HEK293 (cell line): ENCODE results near the gene ERP44.

Experiments used
- CTCF ChIA-PET: fragments of 350-600 bp; formaldehyde crosslinking; extraction: SDS; loops from one replicate; lab custom pipeline; 2021; ENCODE audit warnings: antibody characterized with exemption; lab: Yijun Ruan, JAX
- POLR2A ChIA-PET: fragments of 300-600 bp; formaldehyde crosslinking; extraction: SDS; loops from one replicate; lab custom pipeline; 2020; ENCODE audit warnings: antibody characterized with exemption, inconsistent platforms; lab: Yijun Ruan, JAX
- H3K27ac ChIP-seq: fragments of 200-500 bp; sonication (Bioruptor generic); 2 replicates; pipeline ENCODE4 v1.5.1; 2014; ENCODE audit warnings: low read depth, low read length, control low read depth, inconsistent platforms; ENCODE audit errors: extremely low read depth
- H3K36me3 ChIP-seq, 2 experiments: fragments of 200-500 bp in 1 of 2; sonication (Bioruptor generic) in 1 of 2; 1 replicate in 1 of 2; 2 replicates in 1 of 2; pipeline ENCODE4 v1.5.1; 2014 to 2017; ENCODE audit warnings: inconsistent platforms in 2 of 2, low read length in 2 of 2; ENCODE audit not compliant: control insufficient read depth in 2 of 2, insufficient read depth in 1 of 2
- H3K4me1 ChIP-seq: fragments of 200-500 bp; sonication (Bioruptor generic); 2 replicates; pipeline ENCODE4 v1.5.1; 2014; ENCODE audit warnings: mild to moderate bottlenecking, low read length, inconsistent platforms; ENCODE audit not compliant: control insufficient read depth, insufficient read depth
- H3K4me3 ChIP-seq: 2 replicates; pipeline ENCODE4 v1.5.1; 2011; ENCODE audit warnings: low read depth, mild to moderate bottlenecking, control low read depth, low read length, moderate library complexity
- H3K9me3 ChIP-seq: fragments of 200-500 bp; sonication (Bioruptor generic); 2 replicates; pipeline ENCODE4 v1.5.1; 2014; ENCODE audit warnings: low read depth, low read length, inconsistent platforms; ENCODE audit not compliant: control insufficient read depth, insufficient read depth
- BCL11A ChIP-seq: fragments of 450-650 bp; formaldehyde crosslinking; IDR thresholded peaks from 2 replicates; pipeline ENCODE4 v1.5.1; 2016; ENCODE audit warnings: low read depth, missing biosample characterization, missing genetic modification characterization
- BCL11B ChIP-seq: fragments of 450-650 bp; formaldehyde crosslinking; IDR thresholded peaks from 2 replicates; pipeline ENCODE4 v1.5.1; 2016; ENCODE audit warnings: low read depth, missing biosample characterization, missing genetic modification characterization
- CTCF ChIP-seq: fragments of 450-650 bp; formaldehyde crosslinking; IDR thresholded peaks from 2 replicates; pipeline ENCODE4 v1.5.1; 2016; ENCODE audit warnings: missing biosample characterization, missing genetic modification characterization
- FEZF1 ChIP-seq: fragments of 450-650 bp; formaldehyde crosslinking; IDR thresholded peaks from 2 replicates; pipeline ENCODE4 v1.5.1; 2016; ENCODE audit warnings: missing biosample characterization, missing genetic modification characterization
- GLIS2 ChIP-seq: fragments of 450-650 bp; formaldehyde crosslinking; IDR thresholded peaks from 2 replicates; pipeline ENCODE4 v1.5.1; 2016; ENCODE audit warnings: missing biosample characterization, missing genetic modification characterization
- HOXA7 ChIP-seq: sonication (generic); formaldehyde crosslinking; IDR thresholded peaks from 2 replicates; pipeline ENCODE4 v1.8.1; 2022; ENCODE audit warnings: missing genetic modification reagents, borderline replicate concordance
- KLF8 ChIP-seq: fragments of 450-650 bp; formaldehyde crosslinking; IDR thresholded peaks from 2 replicates; pipeline ENCODE4 v1.5.1; 2016; ENCODE audit warnings: missing biosample characterization, missing genetic modification characterization
- MYNN ChIP-seq: fragments of 450-650 bp; formaldehyde crosslinking; IDR thresholded peaks from 2 replicates; pipeline ENCODE4 v1.5.1; 2016; ENCODE audit warnings: missing biosample characterization, missing genetic modification characterization, borderline replicate concordance
- TCF7L2 ChIP-seq: IDR thresholded peaks from 2 replicates; pipeline ENCODE4 v1.6.1; 2011; ENCODE audit warnings: low read depth, mild to moderate bottlenecking, inconsistent platforms, low read length, moderate library complexity, borderline replicate concordance
- WT1 ChIP-seq: fragments of 450-650 bp; formaldehyde crosslinking; IDR thresholded peaks from 2 replicates; pipeline ENCODE4 v1.5.1; 2016; ENCODE audit warnings: missing biosample characterization, missing genetic modification characterization
- YY2 ChIP-seq: fragments of 450-650 bp; formaldehyde crosslinking; IDR thresholded peaks from 2 replicates; pipeline ENCODE4 v1.5.1; 2016; ENCODE audit warnings: missing biosample characterization, missing genetic modification characterization
- ZBTB21 ChIP-seq: fragments of 450-650 bp; formaldehyde crosslinking; IDR thresholded peaks from 2 replicates; pipeline ENCODE4 v1.5.1; 2017; ENCODE audit warnings: missing biosample characterization, missing genetic modification characterization
- ZNF10 ChIP-seq: fragments of 450-650 bp; formaldehyde crosslinking; IDR thresholded peaks from 2 replicates; pipeline ENCODE4 v1.5.1; 2017; ENCODE audit warnings: missing biosample characterization, missing genetic modification characterization
- ZNF112 ChIP-seq: fragments of 450-650 bp; formaldehyde crosslinking; IDR thresholded peaks from 2 replicates; pipeline ENCODE4 v1.5.0; 2017; ENCODE audit warnings: missing biosample characterization, missing genetic modification characterization
- ZNF114 ChIP-seq: fragments of 450-650 bp; formaldehyde crosslinking; IDR thresholded peaks from 2 replicates; pipeline ENCODE4 v1.5.0; 2017; ENCODE audit warnings: missing biosample characterization, missing genetic modification characterization
- ZNF157 ChIP-seq: fragments of 450-650 bp; formaldehyde crosslinking; IDR thresholded peaks from 2 replicates; pipeline ENCODE4 v1.5.1; 2016; ENCODE audit warnings: missing biosample characterization, missing genetic modification characterization
- ZNF184 ChIP-seq: fragments of 450-650 bp; IDR thresholded peaks from 2 replicates; pipeline ENCODE4 v1.5.1; 2018; ENCODE audit warnings: missing biosample characterization, mild to moderate bottlenecking, missing genetic modification characterization
- ZNF221 ChIP-seq: fragments of 450-650 bp; formaldehyde crosslinking; IDR thresholded peaks from 2 replicates; pipeline ENCODE4 v1.5.1; 2017; ENCODE audit warnings: missing biosample characterization, missing genetic modification characterization, borderline replicate concordance
- ZNF23 ChIP-seq: fragments of 450-650 bp; formaldehyde crosslinking; IDR thresholded peaks from 2 replicates; pipeline ENCODE4 v1.5.1; 2016; ENCODE audit warnings: missing biosample characterization, missing genetic modification characterization, borderline replicate concordance
- ZNF280D ChIP-seq: fragments of 450-650 bp; formaldehyde crosslinking; IDR thresholded peaks from 2 replicates; pipeline ENCODE4 v1.5.1; 2016; ENCODE audit warnings: missing biosample characterization, missing genetic modification characterization
- ZNF324 ChIP-seq: fragments of 450-650 bp; formaldehyde crosslinking; IDR thresholded peaks from 2 replicates; pipeline ENCODE4 v1.5.1; 2016; ENCODE audit warnings: missing biosample characterization, missing genetic modification characterization
- ZNF416 ChIP-seq: fragments of 450-650 bp; formaldehyde crosslinking; IDR thresholded peaks from 2 replicates; pipeline ENCODE4 v1.5.1; 2016; ENCODE audit warnings: missing biosample characterization, missing genetic modification characterization
- ZNF510 ChIP-seq: fragments of 450-650 bp; formaldehyde crosslinking; IDR thresholded peaks from 2 replicates; pipeline ENCODE4 v1.5.1; 2018; ENCODE audit warnings: mild to moderate bottlenecking, missing genetic modification characterization, missing biosample characterization; ENCODE audit not compliant: insufficient replicate concordance
- ZNF544 ChIP-seq: fragments of 450-650 bp; formaldehyde crosslinking; IDR thresholded peaks from 2 replicates; pipeline ENCODE4 v1.5.0; 2017; ENCODE audit warnings: missing biosample characterization, missing genetic modification characterization
- ZNF561 ChIP-seq: fragments of 450-650 bp; IDR thresholded peaks from 2 replicates; pipeline ENCODE4 v1.5.1; 2018; ENCODE audit warnings: missing biosample characterization, missing genetic modification characterization, borderline replicate concordance
- ZNF623 ChIP-seq: fragments of 450-650 bp; formaldehyde crosslinking; IDR thresholded peaks from 2 replicates; pipeline ENCODE4 v1.5.1; 2016; ENCODE audit warnings: missing biosample characterization, missing genetic modification characterization
- TF ChIP-seq, protein P1 (sequence below): fragments of 450-650 bp; formaldehyde crosslinking; IDR thresholded peaks from 2 replicates; pipeline ENCODE4 v1.5.1; 2016; ENCODE audit warnings: missing biosample characterization, missing genetic modification characterization

Gene ERP44

DNA sequence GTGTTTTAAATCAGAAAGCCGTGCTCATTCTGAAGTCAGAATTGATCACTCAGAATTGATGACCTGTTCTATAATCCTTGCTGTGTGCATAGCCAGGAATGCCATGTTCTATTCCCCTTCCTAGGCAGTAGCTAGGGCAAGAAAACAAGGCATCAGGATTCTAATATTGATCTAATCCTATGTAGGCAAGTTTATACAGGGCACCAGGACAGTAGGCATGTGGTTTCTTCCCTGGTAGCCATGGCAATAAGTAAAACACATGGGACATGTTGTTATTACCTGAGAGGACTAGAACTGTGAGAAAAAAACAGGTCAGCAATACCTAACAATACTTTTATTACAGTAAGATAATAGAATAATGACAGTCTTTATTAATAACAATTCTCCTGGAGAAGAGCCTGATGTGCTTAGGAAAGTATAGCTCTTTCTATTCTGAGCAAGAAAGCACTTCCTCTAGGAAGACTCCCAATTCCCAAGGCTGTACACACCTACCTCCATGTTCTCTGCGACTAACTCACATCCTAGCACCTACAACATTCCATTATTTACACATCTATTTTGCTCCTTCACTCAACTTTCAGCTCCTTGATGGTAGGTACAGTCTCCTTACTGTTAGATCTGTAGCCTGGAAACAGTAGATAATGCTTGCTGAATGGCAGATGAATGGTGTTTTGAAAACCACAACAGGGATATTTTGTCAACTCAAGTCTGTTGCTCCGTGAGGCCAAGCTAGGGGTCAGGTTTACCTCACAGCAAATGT lies 121.6 kb downstream of the ERP44 start:
- H3K4me1 ChIP-seq, result no peaks in the 10 kb centered on the region
- ChIA-PET CTCF (interaction anchor here (0.6 to 0.8 kb wide), 2 partner anchors 15 to 55 kb away, joined by 3 read pairs; no protein-coding TSS in a partner anchor), POLR2A (interaction anchor here (0.7 kb wide), 1 partner anchor 484 kb away, joined by 4 read pairs; no protein-coding TSS in a partner anchor)
- no peak overlapping the region for H3K4me3 ChIP-seq
- no peak overlapping the region for H3K27ac ChIP-seq
- no peaks in the 10 kb centered on the region for H3K9me3 ChIP-seq
- TF ChIP-seq ZNF561 (tag by site-specific recombination), result no peak
- no peak for TF ChIP-seq ZNF623
- peaks cover 0 to 12% of the 10 kb centered on the region in 2 experiments; a peak in 1 of 3 replicates for H3K36me3 ChIP-seq

DNA sequence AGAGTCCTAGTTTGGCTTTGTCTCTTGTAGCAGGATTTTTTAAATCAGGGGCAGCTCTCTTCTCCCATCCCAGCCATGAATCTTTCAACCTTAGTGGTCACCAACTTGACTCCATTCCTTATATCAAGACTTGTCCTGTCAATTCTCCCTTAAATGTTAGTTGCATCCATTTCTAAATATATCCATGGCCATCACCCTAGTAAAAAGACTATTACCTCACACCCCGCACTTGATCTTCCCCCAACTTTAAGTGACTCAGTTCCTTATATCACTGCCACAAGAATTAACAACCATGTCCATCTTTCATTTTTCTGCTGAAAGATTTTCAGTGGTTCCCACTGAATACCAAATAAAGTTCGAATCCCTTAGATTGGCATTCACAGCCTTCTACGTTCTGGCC lies 125.3 kb downstream of the ERP44 start:
- CTCF ChIA-PET, result interaction anchor here (0.6 kb wide), 1 partner anchor 29 kb away, joined by 3 read pairs; no protein-coding TSS in a partner anchor
- H3K9me3 ChIP-seq, result no peaks in the 10 kb centered on the region
- POLR2A ChIA-PET, result no interaction called here
- H3K4me1 ChIP-seq, result no peaks in the 10 kb centered on the region
- no peak overlapping the region for H3K27ac ChIP-seq
- peaks cover 0 to 28% of the 10 kb centered on the region in 2 experiments; a peak in 1 of 3 replicates for H3K36me3 ChIP-seq
- TF ChIP-seq BCL11A (tag by site-specific recombination) (no peak), GLIS2 (tag by site-specific recombination) (no peak), TCF7L2 (no peak), ZNF221 (tag by site-specific recombination) (no peak), WT1 (tag by site-specific recombination) (no peak), YY2 (tag by site-specific recombination) (no peak), ZNF157 (tag by site-specific recombination) (no peak), ZNF10 (tag by site-specific recombination) (no peak), KLF8 (no peak), HOXA7 (CRISPR knock-in tag) (no peak), ZNF112 (tag by site-specific recombination) (no peak), ZNF184 (tag by site-specific recombination) (no peak), ZNF416 (tag by site-specific recombination) (no peak)
- TF ChIP-seq, protein P1, sequence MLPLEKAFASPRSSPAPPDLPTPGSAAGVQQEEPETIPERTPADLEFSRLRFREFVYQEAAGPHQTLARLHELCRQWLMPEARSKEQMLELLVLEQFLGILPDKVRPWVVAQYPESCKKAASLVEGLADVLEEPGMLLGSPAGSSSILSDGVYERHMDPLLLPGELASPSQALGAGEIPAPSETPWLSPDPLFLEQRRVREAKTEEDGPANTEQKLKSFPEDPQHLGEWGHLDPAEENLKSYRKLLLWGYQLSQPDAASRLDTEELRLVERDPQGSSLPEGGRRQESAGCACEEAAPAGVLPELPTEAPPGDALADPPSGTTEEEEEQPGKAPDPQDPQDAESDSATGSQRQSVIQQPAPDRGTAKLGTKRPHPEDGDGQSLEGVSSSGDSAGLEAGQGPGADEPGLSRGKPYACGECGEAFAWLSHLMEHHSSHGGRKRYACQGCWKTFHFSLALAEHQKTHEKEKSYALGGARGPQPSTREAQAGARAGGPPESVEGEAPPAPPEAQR (tag by site-specific recombination), result no peak
- TF ChIP-seq, all 188 proteins: peak for 0
- no peak overlapping the region for H3K4me3 ChIP-seq

DNA sequence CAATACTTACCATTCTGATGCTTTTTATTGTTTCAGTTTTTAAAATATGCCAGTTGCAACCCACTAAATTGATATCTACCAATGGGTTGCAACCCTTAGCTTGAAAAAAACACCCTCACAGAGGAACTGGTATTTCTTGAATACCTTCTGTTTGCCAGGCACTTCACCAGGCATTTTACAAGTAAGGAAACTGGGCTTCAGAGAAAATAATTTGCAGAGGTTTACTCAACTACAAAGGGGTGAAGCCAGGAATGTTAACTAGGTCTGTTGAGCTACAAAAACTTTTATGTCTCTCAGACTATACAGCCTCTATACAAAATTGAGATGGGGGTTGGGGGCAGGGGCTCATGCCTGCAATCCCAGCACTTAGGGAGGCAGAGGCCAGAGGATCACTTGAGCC lies 127.4 kb downstream of the ERP44 start:
- H3K36me3 ChIP-seq, result peaks cover 0 to 36% of the 10 kb centered on the region in 2 experiments; a peak in 1 of 3 replicates
- no peak overlapping the region for H3K27ac ChIP-seq
- no peaks in the 10 kb centered on the region for H3K4me1 ChIP-seq
- ChIA-PET POLR2A (no interaction called here), CTCF (no interaction called here)
- H3K4me3 ChIP-seq, result no peak overlapping the region
- TF ChIP-seq ZNF510 (tag by site-specific recombination) (no peak), ZNF280D (tag by site-specific recombination) (no peak), ZBTB21 (no peak), TCF7L2 (no peak), ZNF623 (no peak), BCL11B (tag by site-specific recombination) (no peak), ZNF23 (tag by site-specific recombination) (no peak), MYNN (tag by site-specific recombination) (no peak), ZNF114 (tag by site-specific recombination) (no peak), ZNF544 (tag by site-specific recombination) (no peak), FEZF1 (tag by site-specific recombination) (no peak), ZNF324 (tag by site-specific recombination) (no peak), CTCF (tag by site-specific recombination) (no peak)
- no peaks in the 10 kb centered on the region for H3K9me3 ChIP-seq
